ENCODE results near the gene PEX14.

PEX14 gene

DNA sequence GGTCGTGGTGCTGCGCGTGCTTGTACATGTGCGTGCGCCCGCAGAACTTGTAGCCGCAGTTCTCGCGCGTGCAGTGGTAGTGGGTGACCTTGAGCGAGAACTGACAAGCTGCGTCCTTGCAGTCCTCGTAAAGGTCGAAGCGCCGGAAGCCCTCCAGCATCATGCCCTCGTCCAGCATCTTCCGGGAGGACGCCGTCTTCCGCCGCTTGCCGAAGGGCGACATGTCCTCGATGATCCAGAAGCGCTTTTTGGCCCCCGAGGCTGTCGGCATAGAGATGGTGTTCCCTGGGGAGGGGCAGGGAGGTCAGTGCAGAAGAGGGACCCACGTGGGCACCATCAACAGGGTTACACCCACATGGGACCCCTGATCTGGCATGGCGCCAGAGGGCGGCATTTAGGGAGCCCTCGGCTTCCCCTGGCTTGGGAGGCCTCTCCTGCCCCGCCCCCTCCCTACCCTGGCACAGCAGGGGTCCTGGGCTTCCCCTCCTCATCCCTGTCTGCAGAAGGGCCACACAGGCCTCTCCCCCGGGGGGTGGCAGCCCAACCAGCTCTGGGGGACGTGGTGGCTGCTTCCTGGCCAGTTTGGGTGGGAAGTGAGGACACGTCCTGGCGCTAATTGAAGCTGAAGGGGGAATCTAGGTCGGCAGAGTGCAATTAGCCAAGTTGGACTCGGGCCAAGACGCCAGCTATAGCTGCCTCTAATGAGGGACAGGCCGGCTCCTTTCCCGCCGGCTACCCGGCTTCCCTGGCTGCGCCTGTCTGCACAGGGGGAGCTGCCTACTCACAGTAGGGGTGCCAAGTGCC is 165.2 kb downstream of the PEX14 start:
- no peak overlapping the region for H3K4me3 ChIP-seq (ENCODE audit: low read length)

DNA sequence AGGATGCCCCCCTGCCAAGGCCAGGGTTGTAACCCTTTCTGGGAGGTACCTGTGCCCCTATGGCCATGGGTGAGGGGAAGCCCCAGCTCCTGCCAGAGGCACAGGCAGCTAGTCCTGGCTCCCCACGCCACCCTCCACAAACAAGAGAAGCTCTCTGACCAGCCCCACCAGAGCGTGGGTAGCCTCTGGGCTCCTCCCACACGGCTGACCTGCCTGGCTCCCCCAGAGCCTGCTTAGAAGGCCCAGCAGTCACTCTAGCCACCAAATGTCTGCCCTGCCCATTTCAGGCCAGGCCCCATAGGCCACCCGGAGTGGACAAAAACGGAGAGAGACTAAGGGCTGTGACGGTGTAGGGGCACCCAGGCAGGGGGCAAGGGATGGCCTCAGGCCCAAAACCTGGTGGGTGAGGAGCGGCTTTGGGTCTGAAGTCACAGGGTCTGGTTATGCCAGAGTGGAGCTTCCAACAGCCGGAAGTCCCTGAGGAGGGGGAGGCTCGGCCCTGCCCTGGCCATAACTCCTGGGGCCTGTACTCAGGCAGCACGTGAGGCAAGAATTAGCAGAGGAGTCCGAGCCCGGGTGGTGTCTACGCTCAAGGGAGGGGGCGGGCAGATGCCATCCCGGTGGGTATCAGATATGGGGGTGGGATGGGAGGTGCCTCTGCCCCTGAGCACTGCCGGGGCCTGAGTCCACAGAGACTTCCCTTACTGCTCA is 166.2 kb downstream of the PEX14 start:
- H3K4me1 ChIP-seq (ENCODE audit: insufficient read depth, low read length) = no peaks in the 10 kb centered on the region

More for the DNA sequence above, 165.2 kb downstream of the PEX14 start:
- Histone ChIP-seq H2AFZ (ENCODE audit: low read depth, low read length) (no peak overlapping the region), H3K27me3 (ENCODE audit: insufficient read depth, low read length) (no peaks in the 10 kb centered on the region), H3K4me1 (ENCODE audit: insufficient read depth, low read length) (no peaks in the 10 kb centered on the region), H3K9me3 (ENCODE audit: low read length) (peaks cover 5% of the 10 kb centered on the region), H3K36me3 (ENCODE audit: insufficient read depth, low read length) (no peaks in the 10 kb centered on the region)

GRCh38 chr1:10641976-10642375 is 167.2 kb downstream of the PEX14 start:
- H3K9me3 ChIP-seq (ENCODE audit: low read length) = peaks cover 5% of the 10 kb centered on the region
- H3K4me3 ChIP-seq (ENCODE audit: low read length) = no peak overlapping the region
- no peaks in the 10 kb centered on the region for H3K4me1 ChIP-seq (ENCODE audit: insufficient read depth, low read length)
- H2AFZ ChIP-seq (ENCODE audit: low read depth, low read length) = no peak overlapping the region
- H3K27me3 ChIP-seq (ENCODE audit: insufficient read depth, low read length) = no peaks in the 10 kb centered on the region
- no peaks in the 10 kb centered on the region for H3K36me3 ChIP-seq (ENCODE audit: insufficient read depth, low read length)

More for the DNA sequence above, 166.2 kb downstream of the PEX14 start:
- Histone ChIP-seq H3K27me3 (ENCODE audit: insufficient read depth, low read length) (no peaks in the 10 kb centered on the region), H3K36me3 (ENCODE audit: insufficient read depth, low read length) (no peaks in the 10 kb centered on the region), H2AFZ (ENCODE audit: low read depth, low read length) (no peak overlapping the region), H3K4me3 (ENCODE audit: low read length) (no peak overlapping the region), H3K9me3 (ENCODE audit: low read length) (peaks cover 5% of the 10 kb centered on the region)

- Histone ChIP-seq H3K36me3 (ENCODE audit: insufficient read depth, low read length) (no peaks in the 10 kb centered on the region), H2AFZ (ENCODE audit: low read depth, low read length) (no peak overlapping the region), H3K27me3 (ENCODE audit: insufficient read depth, low read length) (no peaks in the 10 kb centered on the region), H3K4me3 (ENCODE audit: low read length) (no peak overlapping the region), H3K4me1 (ENCODE audit: insufficient read depth, low read length) (no peaks in the 10 kb centered on the region), H3K9me3 (ENCODE audit: low read length) (peaks cover 5% of the 10 kb centered on the region)
Measured at GRCh38 chr1:10642403-10643080, 167.8 kb downstream of the PEX14 start.

DNA sequence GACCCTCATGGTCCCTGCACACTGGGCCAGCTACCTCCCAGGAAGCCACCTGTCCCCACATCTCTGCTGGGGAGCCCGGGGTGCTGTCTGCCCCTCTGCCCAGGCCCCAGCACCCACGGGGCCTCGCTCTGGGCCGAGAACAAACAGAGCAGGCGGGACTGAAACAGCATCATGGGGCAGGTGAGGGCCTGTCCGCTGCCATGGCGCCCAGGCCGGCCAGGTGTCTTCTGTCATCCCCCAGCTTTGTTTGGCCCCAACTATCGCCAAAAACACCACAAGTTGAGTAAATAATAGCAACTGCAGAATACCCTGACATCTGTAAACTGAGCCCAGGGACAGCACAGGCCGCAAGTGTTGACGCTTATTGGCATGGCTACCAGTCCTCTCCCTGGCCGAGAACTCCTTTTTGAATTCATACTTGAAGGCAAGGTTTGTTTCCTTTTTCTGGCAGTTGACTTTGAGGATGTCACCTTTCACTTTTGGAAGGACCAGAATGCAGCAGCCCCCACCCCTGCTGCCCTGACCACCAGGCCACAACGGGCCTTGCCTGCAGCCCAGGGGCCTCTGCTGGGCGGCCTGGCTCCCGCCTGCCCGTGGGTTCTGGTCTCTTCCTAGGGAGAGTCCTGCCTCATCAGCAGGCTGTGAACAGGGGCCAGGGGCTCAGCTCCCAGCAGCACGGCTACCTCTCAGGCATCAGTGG is 169.0 kb downstream of the PEX14 start:
- Histone ChIP-seq H3K27me3 (ENCODE audit: insufficient read depth, low read length) (no peaks in the 10 kb centered on the region), H3K4me1 (ENCODE audit: insufficient read depth, low read length) (peaks cover 3% of the 10 kb centered on the region), H3K4me3 (ENCODE audit: low read length) (no peak overlapping the region), H3K9me3 (ENCODE audit: low read length) (peaks cover 5% of the 10 kb centered on the region), H2AFZ (ENCODE audit: low read depth, low read length) (no peak overlapping the region), H3K36me3 (ENCODE audit: insufficient read depth, low read length) (no peaks in the 10 kb centered on the region)

- H2AFZ ChIP-seq (ENCODE audit: low read depth, low read length) = no peak overlapping the region
- H3K27me3 ChIP-seq (ENCODE audit: insufficient read depth, low read length) = no peaks in the 10 kb centered on the region
- peaks cover 11% of the 10 kb centered on the region for H3K4me1 ChIP-seq (ENCODE audit: insufficient read depth, low read length)
- no peak overlapping the region for H3K4me3 ChIP-seq (ENCODE audit: low read length)
- H3K9me3 ChIP-seq (ENCODE audit: low read length) = peaks cover 2% of the 10 kb centered on the region
- H3K36me3 ChIP-seq (ENCODE audit: insufficient read depth, low read length) = no peaks in the 10 kb centered on the region
Measured at GRCh38 chr1:10644307-10645128, 169.8 kb downstream of the PEX14 start.

GRCh38 chr1:10646347-10646861 is 171.7 kb downstream of the PEX14 start:
- H2AFZ ChIP-seq (ENCODE audit: low read depth, low read length) = no peak overlapping the region
- H3K36me3 ChIP-seq (ENCODE audit: insufficient read depth, low read length) = no peaks in the 10 kb centered on the region
- H3K4me3 ChIP-seq (ENCODE audit: low read length) = no peak overlapping the region
- H3K27me3 ChIP-seq (ENCODE audit: insufficient read depth, low read length) = no peaks in the 10 kb centered on the region
- peaks cover 29% of the 10 kb centered on the region for H3K4me1 ChIP-seq (ENCODE audit: insufficient read depth, low read length)
- H3K9me3 ChIP-seq (ENCODE audit: low read length) = no peaks in the 10 kb centered on the region

DNA sequence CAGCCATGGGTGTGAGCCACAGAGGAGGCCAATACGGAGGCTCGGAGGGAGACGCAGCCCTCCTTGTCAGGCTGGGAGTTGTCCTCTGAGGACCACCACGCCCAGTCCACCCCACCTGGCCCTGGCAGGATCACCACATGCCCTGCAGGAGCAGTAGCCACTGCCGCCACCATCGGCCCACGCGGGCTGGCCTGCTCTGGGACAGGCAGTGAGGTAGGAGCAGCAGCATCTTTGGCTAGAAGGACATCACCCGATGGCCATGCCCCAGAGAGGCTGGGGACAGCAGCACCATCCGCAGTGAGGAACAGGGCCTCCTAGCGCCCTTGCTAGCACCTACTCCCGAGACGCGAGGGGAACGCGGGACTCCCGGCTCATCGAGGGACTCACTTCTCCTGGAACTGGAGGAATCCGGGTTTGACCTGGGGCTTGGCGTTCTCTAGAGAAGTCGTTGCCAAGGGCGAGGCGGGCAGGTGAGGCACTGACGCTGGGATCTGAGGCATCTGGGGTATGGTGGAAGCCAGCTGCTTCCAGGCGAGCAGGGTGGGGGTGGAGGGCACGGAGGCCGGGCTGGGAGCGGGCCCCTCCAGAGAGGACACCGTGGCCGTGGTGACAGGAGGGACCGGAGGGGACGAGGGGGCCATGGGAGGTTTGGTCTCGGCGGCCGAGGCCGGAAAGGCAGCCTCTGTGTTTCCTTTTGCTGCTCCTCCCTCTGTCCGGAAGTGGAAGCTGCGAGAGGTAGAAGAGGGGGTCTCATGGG is 172.8 kb downstream of the PEX14 start:
- H3K9me3 ChIP-seq (ENCODE audit: low read length) = no peaks in the 10 kb centered on the region
- peaks cover 38% of the 10 kb centered on the region for H3K4me1 ChIP-seq (ENCODE audit: insufficient read depth, low read length)
- H3K36me3 ChIP-seq (ENCODE audit: insufficient read depth, low read length) = no peaks in the 10 kb centered on the region
- no peak overlapping the region for H2AFZ ChIP-seq (ENCODE audit: low read depth, low read length)
- H3K27me3 ChIP-seq (ENCODE audit: insufficient read depth, low read length) = no peaks in the 10 kb centered on the region
- H3K4me3 ChIP-seq (ENCODE audit: low read length) = no peak overlapping the region

DNA sequence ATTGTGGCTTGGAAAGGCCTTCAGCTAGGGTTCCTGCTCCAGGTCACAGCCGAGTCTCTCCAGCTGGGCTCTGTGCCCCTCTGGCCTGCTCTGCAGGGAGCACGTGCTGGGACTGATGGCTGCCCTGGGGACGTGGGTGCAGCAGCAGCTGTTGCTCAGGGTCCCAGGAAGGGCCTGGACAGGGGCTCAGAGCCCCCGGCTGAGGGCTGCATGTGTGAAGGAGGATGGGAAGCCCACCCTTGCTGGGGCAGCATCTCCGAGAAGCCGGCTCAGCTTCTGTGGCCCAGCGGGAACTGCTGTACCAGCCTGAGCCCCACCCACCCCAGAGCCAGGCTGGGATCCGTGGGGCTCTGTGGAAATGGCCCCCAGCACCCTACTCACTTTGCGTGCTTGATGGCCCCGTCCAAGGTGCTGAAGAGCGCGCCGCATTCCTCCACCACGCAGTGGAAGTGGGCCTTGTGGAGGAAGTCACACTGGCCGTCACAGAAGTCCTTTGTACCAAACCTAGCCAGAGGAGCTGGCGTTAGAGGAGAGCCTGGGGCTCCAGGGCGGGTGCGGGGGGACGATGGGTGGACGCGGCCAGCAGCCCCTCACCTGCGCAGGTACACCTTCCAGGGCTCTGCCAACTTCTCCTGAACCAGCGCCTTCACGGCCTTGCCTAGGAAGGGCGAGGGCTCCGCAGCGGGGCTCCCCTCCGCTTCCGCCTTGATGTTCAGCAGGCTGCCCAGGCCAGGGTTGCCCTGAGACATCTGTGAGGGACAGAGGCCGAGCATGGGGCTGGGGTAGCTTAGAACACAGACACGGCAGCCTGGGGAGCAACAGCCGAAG is 174.2 kb downstream of the PEX14 start:
- Histone ChIP-seq H3K9me3 (ENCODE audit: low read length) (no peaks in the 10 kb centered on the region), H3K36me3 (ENCODE audit: insufficient read depth, low read length) (no peaks in the 10 kb centered on the region), H3K27me3 (ENCODE audit: insufficient read depth, low read length) (no peaks in the 10 kb centered on the region), H2AFZ (ENCODE audit: low read depth, low read length) (no peak overlapping the region), H3K4me1 (ENCODE audit: insufficient read depth, low read length) (peaks cover 38% of the 10 kb centered on the region), H3K4me3 (ENCODE audit: low read length) (no peak overlapping the region)

DNA sequence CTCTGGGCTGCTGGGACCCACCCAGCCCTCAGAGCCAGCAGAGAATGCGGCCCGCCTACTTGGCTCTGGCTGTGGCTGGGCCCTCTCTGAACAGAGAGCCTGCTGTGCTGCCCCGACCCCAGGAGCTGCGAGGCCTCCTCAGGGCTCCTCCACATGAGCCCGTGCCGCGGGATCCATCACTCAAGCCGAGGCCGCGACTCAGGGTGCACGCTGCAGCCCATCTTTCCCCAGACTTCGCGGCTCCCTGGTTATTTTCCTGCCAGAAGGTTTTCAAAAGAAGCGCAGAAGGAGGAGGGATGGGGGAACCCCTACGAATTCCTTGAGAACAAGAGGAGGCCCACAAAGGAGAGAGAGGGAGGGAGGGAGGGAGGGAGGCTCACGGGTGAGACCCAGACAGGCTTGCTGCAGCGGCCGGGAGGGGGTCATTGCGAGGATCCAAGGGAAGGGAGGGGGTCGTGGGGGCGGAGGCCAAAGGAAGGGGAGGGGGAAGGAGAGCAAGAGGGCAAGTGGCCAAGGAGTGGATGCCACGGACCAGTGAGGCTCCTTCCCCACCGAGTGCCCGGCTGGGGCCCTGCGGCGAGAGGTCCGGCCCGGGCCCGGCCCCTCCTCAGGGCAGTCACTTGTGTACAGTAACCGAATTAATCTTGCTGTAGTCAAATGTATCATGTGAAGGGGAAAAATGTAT is 174.9 kb downstream of the PEX14 start:
- Histone ChIP-seq H3K4me3 (ENCODE audit: low read length) (no peak overlapping the region), H2AFZ (ENCODE audit: low read depth, low read length) (no peak overlapping the region), H3K27me3 (ENCODE audit: insufficient read depth, low read length) (no peaks in the 10 kb centered on the region), H3K4me1 (ENCODE audit: insufficient read depth, low read length) (peaks cover 38% of the 10 kb centered on the region), H3K9me3 (ENCODE audit: low read length) (no peaks in the 10 kb centered on the region), H3K36me3 (ENCODE audit: insufficient read depth, low read length) (no peaks in the 10 kb centered on the region)

All from neuron (in vitro differentiated cells).